HepG2 (cell line): Measurements from ENCODE around the gene SETD1B. TPM values are rescaled to one million over a fixed set of nuclear protein-coding genes. Genes with fewer than 3 reads are reported as not detected.
A peak's percentile ranks its signal among the peaks of the same experiment; 100 is the strongest.

Experiments
- ATAC-seq: fragments of 200-7000 bp; cut with Tn5 transposase; 3 replicates; pipeline ENCODE4 v1.9.1; 2020; ENCODE audit warnings: mild to moderate bottlenecking, moderate library complexity
- BruUV-seq: library from RNA; stranded (reverse); fragments of 400-500 nt; replicated peaks from 2 replicates; lab custom pipeline; 2021; lab: Mats Ljungman, UMichigan
- CTCF ChIA-PET: fragments of 300-600 bp; formaldehyde crosslinking; extraction: SDS; loops from one replicate; lab custom pipeline; 2021; ENCODE audit warnings: low total read pairs, inconsistent platforms, low intra/inter-chr PET ratio; lab: Yijun Ruan, JAX
- POLR2A ChIA-PET: fragments of 350-600 bp; sonication (Branson Sonifier 250); formaldehyde crosslinking; loops from one replicate; lab custom pipeline; 2020; ENCODE audit warnings: antibody characterized with exemption, inconsistent platforms; lab: Yijun Ruan, JAX
- DNase-seq: peaks from one replicate; pipeline ENCODE4 v3.0.0-alpha.2; 2015; ENCODE audit warnings: low spot score
- FAIRE-seq: peaks from 3 replicates; lab custom pipeline; 2011; peaks lifted over from hg19 to GRCh38; lab: Jason Lieb, UNC
- H2AFZ ChIP-seq: one replicate; pipeline ENCODE4 v1.6.1; 2011; ENCODE audit warnings: low read length, inconsistent platforms
- H3K27ac ChIP-seq: fragments of 300-600 bp; 3 replicates; pipeline ENCODE4 v1.8.0; 2011; ENCODE audit warnings: mixed run types, mild to moderate bottlenecking, mixed read lengths, low read length, inconsistent platforms; ENCODE audit not compliant: insufficient read depth; ENCODE audit errors: extremely low read length
- H3K27me3 ChIP-seq, 2 experiments: fragments of 200-600 bp in 1 of 2; 2 replicates in 1 of 2; 3 replicates in 1 of 2; pipeline versions ENCODE4 v1.6.0 to v1.8.0; 2011; ENCODE audit warnings: low read length in 2 of 2, mild to moderate bottlenecking in 2 of 2, moderate library complexity in 2 of 2, inconsistent platforms in 1 of 2; ENCODE audit not compliant: insufficient read depth in 2 of 2, control insufficient read depth in 1 of 2
- H3K36me3 ChIP-seq, 2 experiments: fragments of 200-600 bp in 1 of 2; replicated peaks in 1 of 2; 2 replicates in 1 of 2; 3 replicates in 1 of 2; pipeline versions ENCODE4 v1.5.1 to v1.8.0; 2011; ENCODE audit warnings: low read length in 2 of 2, inconsistent platforms in 1 of 2; ENCODE audit not compliant: insufficient read depth in 2 of 2, control insufficient read depth in 1 of 2
- H3K4me1 ChIP-seq: 2 replicates; pipeline ENCODE4 v1.5.1; 2012; ENCODE audit warnings: low read length, inconsistent platforms; ENCODE audit not compliant: insufficient read depth
- H3K4me2 ChIP-seq: 2 replicates; pipeline ENCODE4 v1.6.0; 2011; ENCODE audit warnings: low read depth, low read length, inconsistent platforms
- H3K4me3 ChIP-seq, 3 experiments: fragments of 200-600 bp in 1 of 3; sonication (generic), shearing (Covaris generic) in 1 of 3; replicated peaks in 1 of 3; 2 replicates each; pipeline ENCODE4 v1.5.1; 2011 to 2016; ENCODE audit warnings: low read length in 3 of 3, inconsistent platforms in 2 of 3, low read depth in 2 of 3, mild to moderate bottlenecking in 2 of 3, control low read depth in 1 of 3, mixed read lengths in 1 of 3; ENCODE audit not compliant: insufficient read depth in 1 of 3
- H3K79me2 ChIP-seq: one replicate; pipeline ENCODE4 v1.6.1; 2011; ENCODE audit warnings: low read length, inconsistent platforms; ENCODE audit not compliant: insufficient read depth
- H3K9ac ChIP-seq: 2 replicates; pipeline ENCODE4 v1.6.0; 2011; ENCODE audit warnings: mild to moderate bottlenecking, low read depth, low read length, inconsistent platforms; ENCODE audit not compliant: insufficient read depth
- H3K9me3 ChIP-seq: 2 replicates; pipeline ENCODE4 v1.5.1; 2012; ENCODE audit warnings: mild to moderate bottlenecking, low read length
- H4K20me1 ChIP-seq: 2 replicates; pipeline ENCODE4 v1.6.0; 2011; ENCODE audit warnings: inconsistent platforms, mild to moderate bottlenecking, low read length, moderate library complexity; ENCODE audit not compliant: insufficient read depth
- CEBPB ChIP-seq: IDR thresholded peaks from 2 replicates; pipeline ENCODE4 v1.6.1; 2011; ENCODE audit warnings: low read depth, low read length, improper control_type of control experiment, borderline replicate concordance
- GZF1 ChIP-seq: sonication (generic); formaldehyde crosslinking; IDR thresholded peaks from 2 replicates; pipeline ENCODE4 v1.5.1; 2020; ENCODE audit warnings: mild to moderate bottlenecking, missing genetic modification reagents
- ISX ChIP-seq: sonication (generic); formaldehyde crosslinking; conservative IDR thresholded peaks from 2 replicates; pipeline ENCODE4 v1.5.0; 2020; ENCODE audit warnings: missing genetic modification reagents
- ZBTB20 ChIP-seq: sonication (generic); formaldehyde crosslinking; IDR thresholded peaks from 2 replicates; pipeline ENCODE4 v1.8.1; 2023; ENCODE audit warnings: missing genetic modification reagents, low read depth, mild to moderate bottlenecking, borderline replicate concordance
- ZFYVE20 ChIP-seq: sonication (generic); formaldehyde crosslinking; IDR thresholded peaks from 2 replicates; pipeline ENCODE4 v1.8.0; 2023; ENCODE audit warnings: low read depth, mild to moderate bottlenecking, moderate library complexity, missing genetic modification reagents, borderline replicate concordance
- ZNF263 ChIP-seq: sonication (generic); formaldehyde crosslinking; IDR thresholded peaks from 2 replicates; pipeline ENCODE4 v1.4.0; 2020; ENCODE audit warnings: missing genetic modification reagents
- ZNF337 ChIP-seq: sonication (generic); formaldehyde crosslinking; IDR thresholded peaks from 2 replicates; pipeline ENCODE4 v1.5.1; 2020; ENCODE audit warnings: missing genetic modification reagents, low read depth, mild to moderate bottlenecking, borderline replicate concordance
- ZNF33A ChIP-seq: sonication (generic); formaldehyde crosslinking; IDR thresholded peaks from 2 replicates; pipeline ENCODE4 v1.5.1; 2020; ENCODE audit warnings: missing genetic modification reagents, mild to moderate bottlenecking, moderate library complexity, borderline replicate concordance
- ZNF615 ChIP-seq: sonication (generic); formaldehyde crosslinking; IDR thresholded peaks from 2 replicates; pipeline ENCODE4 v1.5.0; 2020; ENCODE audit warnings: mild to moderate bottlenecking, missing genetic modification reagents, borderline replicate concordance
- WGBS: methylation state at CpG from one replicate; pipeline ENCODE4 v1.1.6; 2017; ENCODE audit warnings: low lambda C conversion rate; 5-methylcytosine and 5-hydroxymethylcytosine counted together
- in situ Hi-C: cut with HindIII; loops from 2 replicates; pipeline ENCODE4 v1.10.0; 2017; ENCODE audit warnings: low pct_unique_long_range_greater_than_20kb; ENCODE audit not compliant: extremely low pct_ligation_motif_present
- intact Hi-C: fragments of 100-400 bp; cut with micrococcal nuclease; formaldehyde crosslinking; loops from one replicate; pipeline ENCODE4 v1.10.0; 2022; ENCODE audit not compliant: unreplicated experiment
- polyA plus RNA-seq, 8 experiments: library from polyadenylated mRNA; depleted of rRNA in 3 of 8; stranded (reverse) in 7 of 8; unstranded in 1 of 8; fragments of >200 nt; fragmentation: Illumina TruSeq in 4 of 8; extraction: Trizol in 4 of 8; gene quantifications; 2 replicates each; pipeline versions ENCODE4 v1.2.1 to v1.2.3, GENCODE V29; 2011 to 2016; ENCODE audit warnings: low read depth in 4 of 8, missing spikeins in 1 of 8, mixed read lengths in 1 of 8; ENCODE audit not compliant: insufficient read depth in 1 of 8
- total RNA-seq, 5 experiments: library from RNA; depleted of rRNA; stranded (reverse); fragments of >200 nt; fragmentation: Illumina TruSeq; extraction: Trizol; gene quantifications; 2 replicates each; pipeline ENCODE4 v1.2.3, GENCODE V29; 2016; ENCODE audit warnings: low read depth in 1 of 5
- TF ChIP-seq, protein P1 (sequence below): sonication (generic); formaldehyde crosslinking; conservative IDR thresholded peaks from 2 replicates; pipeline ENCODE4 v1.4.0; 2020; ENCODE audit warnings: mild to moderate bottlenecking, missing genetic modification reagents, moderate library complexity
- TF ChIP-seq, protein P2 (sequence below): sonication (generic); formaldehyde crosslinking; IDR thresholded peaks from 2 replicates; pipeline ENCODE4 v1.4.0; 2020; ENCODE audit warnings: missing genetic modification reagents, borderline replicate concordance
- TF ChIP-seq, protein P3 (sequence below): sonication (generic); formaldehyde crosslinking; IDR thresholded peaks from 2 replicates; pipeline ENCODE4; 2020; ENCODE audit warnings: missing genetic modification reagents, mild to moderate bottlenecking, borderline replicate concordance

The SETD1B gene
- total and polyA plus RNA-seq, 2 of the 13 experiments (the other 11 are each of a cell fraction or from before 2014, with no cell fraction given) = 1.1 to 1.4 TPM

DNA sequence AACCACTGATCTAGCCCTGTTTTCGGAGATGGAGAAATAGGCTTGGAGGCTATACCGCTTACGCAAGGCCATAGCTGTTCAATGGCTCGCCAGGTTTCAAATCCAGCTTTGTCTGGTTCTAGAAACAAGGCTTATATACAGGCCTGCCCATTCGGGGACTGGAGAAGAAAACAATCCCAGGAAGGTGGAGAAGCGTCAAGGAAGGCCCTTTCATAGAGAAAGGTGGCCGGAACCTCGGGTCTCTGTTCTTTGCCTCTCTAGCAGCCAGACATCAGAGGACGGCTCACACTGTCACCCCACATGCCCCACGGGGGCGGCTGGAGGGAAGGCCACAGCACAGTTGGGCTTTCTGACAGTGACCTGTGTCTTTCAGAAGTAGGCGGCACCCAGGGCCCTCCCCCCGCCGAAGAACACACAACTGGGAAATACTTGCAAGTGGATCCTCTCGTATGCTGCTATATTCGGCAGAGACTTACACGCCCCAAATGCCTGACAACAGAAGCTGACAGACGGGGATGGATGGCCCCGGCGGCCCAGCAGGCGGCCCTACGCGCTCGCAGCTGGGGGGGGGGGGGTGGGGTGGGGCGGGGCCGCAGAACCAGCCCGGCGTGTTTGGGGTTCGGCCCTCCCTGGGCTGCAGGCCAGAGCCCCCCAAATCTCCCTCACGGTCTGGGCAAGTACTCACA, 4.5 kb upstream of the SETD1B start:
- ATAC-seq (peak; percentile 1; the same call in 1 of the 3 replicates), FAIRE-seq (peak; percentile 44), DNase-seq (peak; percentile 77)
- no TSS peak for BruUV-seq
- POLR2A ChIA-PET = interaction anchor here (1.3 to 14.5 kb wide), 6 partner anchors 2 to 172 kb away, joined by 3 to 393 read pairs (median 17); partner anchors contain the start of genes PSMD9, RHOF and SETD1B
- H3K27ac ChIP-seq = peak overlapping the region; percentile 99
- peak overlapping the region; percentile 96 for H3K4me2 ChIP-seq
- H3K27me3 ChIP-seq = no peaks in the 10 kb centered on the region
- no peaks in the 10 kb centered on the region for H4K20me1 ChIP-seq
- H3K9me3 ChIP-seq = no peaks in the 10 kb centered on the region
- peaks cover 51% of the 10 kb centered on the region for H3K79me2 ChIP-seq
- H3K4me1 ChIP-seq = peaks cover 54% of the 10 kb centered on the region
- WGBS = 31% methylated on average over 5 of the region's 30 CpGs
- H3K9ac ChIP-seq = peak overlapping the region; percentile 98
- no peak overlapping the region for H2AFZ ChIP-seq
- H3K4me3 ChIP-seq = peak overlapping the region; percentile 59 to 79 (median 71)
- CTCF ChIA-PET = interaction anchor here (1.5 kb wide), 1 partner anchor 13 kb away, joined by 5 read pairs; no protein-coding TSS in a partner anchor
- intact Hi-C loops (no loop called here), in situ Hi-C loops (no loop called here)
- H3K36me3 ChIP-seq = no peaks in the 10 kb centered on the region; a peak in 1 of 5 replicates
- TF ChIP-seq, protein P1, sequence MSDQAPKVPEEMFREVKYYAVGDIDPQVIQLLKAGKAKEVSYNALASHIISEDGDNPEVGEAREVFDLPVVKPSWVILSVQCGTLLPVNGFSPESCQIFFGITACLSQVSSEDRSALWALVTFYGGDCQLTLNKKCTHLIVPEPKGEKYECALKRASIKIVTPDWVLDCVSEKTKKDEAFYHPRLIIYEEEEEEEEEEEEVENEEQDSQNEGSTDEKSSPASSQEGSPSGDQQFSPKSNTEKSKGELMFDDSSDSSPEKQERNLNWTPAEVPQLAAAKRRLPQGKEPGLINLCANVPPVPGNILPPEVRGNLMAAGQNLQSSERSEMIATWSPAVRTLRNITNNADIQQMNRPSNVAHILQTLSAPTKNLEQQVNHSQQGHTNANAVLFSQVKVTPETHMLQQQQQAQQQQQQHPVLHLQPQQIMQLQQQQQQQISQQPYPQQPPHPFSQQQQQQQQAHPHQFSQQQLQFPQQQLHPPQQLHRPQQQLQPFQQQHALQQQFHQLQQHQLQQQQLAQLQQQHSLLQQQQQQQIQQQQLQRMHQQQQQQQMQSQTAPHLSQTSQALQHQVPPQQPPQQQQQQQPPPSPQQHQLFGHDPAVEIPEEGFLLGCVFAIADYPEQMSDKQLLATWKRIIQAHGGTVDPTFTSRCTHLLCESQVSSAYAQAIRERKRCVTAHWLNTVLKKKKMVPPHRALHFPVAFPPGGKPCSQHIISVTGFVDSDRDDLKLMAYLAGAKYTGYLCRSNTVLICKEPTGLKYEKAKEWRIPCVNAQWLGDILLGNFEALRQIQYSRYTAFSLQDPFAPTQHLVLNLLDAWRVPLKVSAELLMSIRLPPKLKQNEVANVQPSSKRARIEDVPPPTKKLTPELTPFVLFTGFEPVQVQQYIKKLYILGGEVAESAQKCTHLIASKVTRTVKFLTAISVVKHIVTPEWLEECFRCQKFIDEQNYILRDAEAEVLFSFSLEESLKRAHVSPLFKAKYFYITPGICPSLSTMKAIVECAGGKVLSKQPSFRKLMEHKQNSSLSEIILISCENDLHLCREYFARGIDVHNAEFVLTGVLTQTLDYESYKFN (CRISPR knock-in tag) = no peak
- TF ChIP-seq ZNF337 (CRISPR knock-in tag) (no peak), CEBPB (peak; percentile 68; the same call in 1 of the 2 replicates), ZFYVE20 (CRISPR knock-in tag) (0 out of 2 replicates have a peak, but pooled peaks have one; percentile 33), ZBTB20 (CRISPR knock-in tag) (peak; percentile 23; the same call in 1 of the 2 replicates), ISX (CRISPR knock-in tag) (no peak), ZNF263 (CRISPR knock-in tag) (no peak), ZNF33A (CRISPR knock-in tag) (no peak), ZNF615 (no peak), GZF1 (CRISPR knock-in tag) (0 out of 2 replicates have a peak, but pooled peaks have one; percentile 19)
- TF ChIP-seq, protein P2, sequence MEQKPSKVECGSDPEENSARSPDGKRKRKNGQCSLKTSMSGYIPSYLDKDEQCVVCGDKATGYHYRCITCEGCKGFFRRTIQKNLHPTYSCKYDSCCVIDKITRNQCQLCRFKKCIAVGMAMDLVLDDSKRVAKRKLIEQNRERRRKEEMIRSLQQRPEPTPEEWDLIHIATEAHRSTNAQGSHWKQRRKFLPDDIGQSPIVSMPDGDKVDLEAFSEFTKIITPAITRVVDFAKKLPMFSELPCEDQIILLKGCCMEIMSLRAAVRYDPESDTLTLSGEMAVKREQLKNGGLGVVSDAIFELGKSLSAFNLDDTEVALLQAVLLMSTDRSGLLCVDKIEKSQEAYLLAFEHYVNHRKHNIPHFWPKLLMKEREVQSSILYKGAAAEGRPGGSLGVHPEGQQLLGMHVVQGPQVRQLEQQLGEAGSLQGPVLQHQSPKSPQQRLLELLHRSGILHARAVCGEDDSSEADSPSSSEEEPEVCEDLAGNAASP (CRISPR knock-in tag) = peak; percentile 62; the same call in 1 of the 2 replicates
- TF ChIP-seq, protein P3, sequence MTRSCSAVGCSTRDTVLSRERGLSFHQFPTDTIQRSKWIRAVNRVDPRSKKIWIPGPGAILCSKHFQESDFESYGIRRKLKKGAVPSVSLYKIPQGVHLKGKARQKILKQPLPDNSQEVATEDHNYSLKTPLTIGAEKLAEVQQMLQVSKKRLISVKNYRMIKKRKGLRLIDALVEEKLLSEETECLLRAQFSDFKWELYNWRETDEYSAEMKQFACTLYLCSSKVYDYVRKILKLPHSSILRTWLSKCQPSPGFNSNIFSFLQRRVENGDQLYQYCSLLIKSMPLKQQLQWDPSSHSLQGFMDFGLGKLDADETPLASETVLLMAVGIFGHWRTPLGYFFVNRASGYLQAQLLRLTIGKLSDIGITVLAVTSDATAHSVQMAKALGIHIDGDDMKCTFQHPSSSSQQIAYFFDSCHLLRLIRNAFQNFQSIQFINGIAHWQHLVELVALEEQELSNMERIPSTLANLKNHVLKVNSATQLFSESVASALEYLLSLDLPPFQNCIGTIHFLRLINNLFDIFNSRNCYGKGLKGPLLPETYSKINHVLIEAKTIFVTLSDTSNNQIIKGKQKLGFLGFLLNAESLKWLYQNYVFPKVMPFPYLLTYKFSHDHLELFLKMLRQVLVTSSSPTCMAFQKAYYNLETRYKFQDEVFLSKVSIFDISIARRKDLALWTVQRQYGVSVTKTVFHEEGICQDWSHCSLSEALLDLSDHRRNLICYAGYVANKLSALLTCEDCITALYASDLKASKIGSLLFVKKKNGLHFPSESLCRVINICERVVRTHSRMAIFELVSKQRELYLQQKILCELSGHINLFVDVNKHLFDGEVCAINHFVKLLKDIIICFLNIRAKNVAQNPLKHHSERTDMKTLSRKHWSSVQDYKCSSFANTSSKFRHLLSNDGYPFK (CRISPR knock-in tag) = peak; percentile 61; the same call in 1 of the 2 replicates
